Stimulated activated CD4-positive, alpha-beta T cell treated with anti-CD3 and anti-CD28 coated beads, TNF-alpha, amount 100 ng/mL, for 48 hours (primary cell): Measurements from ENCODE around the gene EVI5L.

ENCODE experiments used
- DNase-seq, 3 donors: peaks; one replicate each; pipeline ENCODE4 v3.0.0-alpha.2; 2020; ENCODE audit warnings: low read depth in 3 of 3

The EVI5L gene

GRCh38 chr19:7817801-7818200 lies 12.2 kb upstream of the EVI5L start:
- DNase-seq, result no peak

DNA sequence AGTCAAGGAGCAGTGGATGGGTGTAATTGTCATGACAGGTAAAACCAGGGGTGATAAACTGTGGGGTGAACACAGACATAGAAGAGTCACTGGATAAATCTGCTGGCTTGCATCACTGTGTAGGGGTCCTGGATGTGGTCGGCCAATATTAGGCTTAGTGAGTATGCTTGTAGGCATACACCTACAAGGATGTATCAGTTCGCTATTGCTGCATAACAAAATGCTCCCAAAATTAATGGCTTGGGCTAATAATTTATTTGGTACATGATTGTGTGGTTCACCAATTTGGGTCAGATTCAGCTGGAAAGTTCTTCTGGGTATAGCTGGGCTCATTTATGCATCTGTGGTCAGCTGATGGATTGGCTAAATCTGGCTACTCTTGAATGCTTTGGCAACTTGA lies 11.2 kb upstream of the EVI5L start:
- DNase-seq, result no peak

GRCh38 chr19:7819337-7819736 lies 10.7 kb upstream of the EVI5L start:
- DNase-seq, result no peak

- no peak for DNase-seq
These were observed 9.4 kb upstream of the EVI5L start for GRCh38 chr19:7820588-7820987.

GRCh38 chr19:7822910-7823515 lies 7.0 kb upstream of the EVI5L start:
- no peak for DNase-seq

GRCh38 chr19:7823686-7824301 lies 6.2 kb upstream of the EVI5L start:
- DNase-seq, result no peak

DNA sequence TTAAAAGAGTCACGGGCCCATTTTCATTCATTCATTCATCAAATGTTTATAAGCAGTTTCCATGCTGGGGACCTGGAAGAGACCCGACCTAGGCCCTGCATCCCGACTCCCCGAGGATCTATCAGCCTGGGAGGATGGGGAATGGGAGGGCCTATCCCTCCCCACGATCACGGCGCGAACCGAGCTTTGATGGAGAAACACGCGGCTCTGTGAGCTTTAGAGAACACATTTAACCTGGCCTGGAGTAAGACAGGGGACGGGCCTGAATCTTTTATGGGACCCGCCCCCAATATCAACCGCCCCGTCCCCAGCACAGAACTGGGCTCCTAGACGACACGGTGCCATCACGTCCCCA lies 875 bp upstream of the EVI5L start:
- no peak for DNase-seq

- no peak for DNase-seq
These were observed 304 bp downstream of the EVI5L start for GRCh38 chr19:7830272-7830771.

DNA sequence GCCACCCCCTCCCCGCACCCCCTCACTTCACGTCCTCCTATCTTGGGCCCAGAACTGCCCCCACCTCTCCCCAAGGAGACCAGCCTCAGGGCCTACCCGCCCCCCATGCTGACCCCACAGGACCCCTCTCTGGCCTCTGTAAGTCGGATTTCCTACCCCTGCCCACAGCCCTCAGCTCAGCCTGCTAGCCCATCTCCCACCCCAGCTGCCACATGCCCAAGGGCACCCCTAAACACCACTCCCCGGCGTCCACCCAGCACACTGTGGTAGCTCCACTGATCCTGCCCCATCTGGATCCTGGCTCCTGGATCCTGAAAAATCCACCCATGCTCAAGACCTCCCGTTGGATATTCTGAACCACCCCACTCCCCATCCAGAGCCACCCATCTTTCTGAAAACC lies 805 bp downstream of the EVI5L start:
- DNase-seq, result no peak

GRCh38 chr19:7831452-7831851 lies 1.4 kb downstream of the EVI5L start:
- DNase-seq, result no peak

- no peak for DNase-seq
These were observed 2.0 kb downstream of the EVI5L start for GRCh38 chr19:7832009-7832408.

GRCh38 chr19:7832781-7833180 lies 2.8 kb downstream of the EVI5L start:
- DNase-seq, result no peak

DNA sequence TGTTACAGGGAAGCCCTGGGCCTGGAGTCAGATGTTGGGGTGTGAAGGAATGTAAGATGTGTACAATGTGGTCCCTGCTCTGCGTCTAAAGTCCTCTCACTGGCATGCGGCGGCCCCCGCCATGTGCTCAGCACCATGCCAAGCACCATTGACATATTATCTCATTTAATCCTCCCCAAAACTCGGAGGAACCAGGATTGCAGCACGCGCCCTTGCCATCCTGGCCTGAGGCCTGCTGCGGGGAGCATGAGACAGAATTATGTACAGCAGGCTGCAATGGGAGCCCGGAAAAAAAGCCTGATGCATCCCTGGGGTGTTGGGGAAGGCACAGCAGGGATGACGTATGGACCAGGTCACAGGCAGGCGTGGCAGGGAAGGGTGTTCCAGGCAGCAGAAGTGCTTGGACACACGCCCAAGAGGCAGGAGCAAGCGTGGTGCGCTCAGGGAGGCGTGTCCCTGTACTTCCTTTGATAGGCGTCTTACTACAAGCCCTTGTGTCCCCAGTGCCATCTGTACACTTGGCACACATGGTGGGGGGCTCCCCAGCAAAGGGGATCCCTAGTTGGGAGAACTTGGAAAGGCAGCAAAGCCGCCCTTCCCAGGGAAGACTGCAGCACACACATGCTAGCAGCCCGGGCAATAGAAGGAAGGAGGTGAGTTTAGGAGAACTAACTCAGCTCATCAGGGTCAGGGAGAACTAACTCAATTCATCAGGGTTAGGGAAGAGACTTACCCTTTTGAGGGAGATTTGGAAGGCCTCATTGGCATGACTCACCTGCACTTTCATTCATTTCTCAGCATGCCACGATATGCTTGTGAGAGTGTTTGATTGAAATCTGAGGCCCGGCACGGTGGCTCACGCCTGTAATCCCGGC lies 3.4 kb downstream of the EVI5L start:
- no peak for DNase-seq

GRCh38 chr19:7839476-7839875 lies 9.5 kb downstream of the EVI5L start:
- DNase-seq, result no peak

- DNase-seq, result no peak
These were observed 10.6 kb downstream of the EVI5L start for GRCh38 chr19:7840629-7841028.

DNA sequence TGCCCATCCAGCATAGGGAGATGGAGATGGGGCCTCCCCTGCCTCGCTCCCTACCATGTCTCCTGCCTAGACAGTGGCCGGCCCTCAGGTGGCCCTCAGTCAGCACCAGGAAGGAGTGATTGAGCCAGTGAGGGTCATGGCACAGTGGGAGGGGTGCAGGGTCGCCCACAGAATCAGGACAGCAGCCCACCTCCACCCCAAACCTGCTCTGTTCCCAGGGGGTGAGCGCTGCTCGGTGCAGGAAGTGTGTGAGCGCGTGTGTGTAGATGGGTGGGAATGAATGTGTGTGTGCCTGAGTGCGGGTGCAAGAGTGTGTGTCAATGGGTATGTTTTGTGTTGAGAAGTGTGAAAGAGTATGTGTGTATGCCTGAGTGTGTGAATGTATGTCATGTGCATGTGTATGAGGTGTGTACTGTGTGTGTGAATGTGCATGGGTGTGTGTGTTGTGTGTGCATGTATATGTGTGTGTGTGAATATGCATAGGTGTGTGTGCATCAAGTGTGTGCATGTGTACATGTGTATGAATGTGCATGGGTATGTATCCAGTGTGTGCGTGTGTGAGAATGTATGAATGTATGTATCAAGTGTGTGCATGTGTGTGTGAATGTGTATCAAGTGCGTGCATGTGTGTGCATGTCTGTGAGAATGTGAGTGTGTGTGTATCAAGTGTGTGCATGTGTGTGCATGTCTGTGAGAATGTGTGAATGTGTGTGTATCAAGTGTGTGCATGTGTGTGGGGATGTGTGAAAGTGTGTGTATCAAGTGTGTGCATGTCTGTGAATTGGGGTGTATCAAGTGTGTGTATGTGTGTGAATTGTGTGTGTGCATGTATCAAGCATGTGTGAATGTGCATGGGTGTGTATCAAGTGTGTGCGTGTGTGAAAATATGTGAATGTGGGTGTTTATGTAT lies 12.0 kb downstream of the EVI5L start:
- no peak for DNase-seq

- no peak for DNase-seq
These were observed 12.8 kb downstream of the EVI5L start for GRCh38 chr19:7842661-7843294.

DNA sequence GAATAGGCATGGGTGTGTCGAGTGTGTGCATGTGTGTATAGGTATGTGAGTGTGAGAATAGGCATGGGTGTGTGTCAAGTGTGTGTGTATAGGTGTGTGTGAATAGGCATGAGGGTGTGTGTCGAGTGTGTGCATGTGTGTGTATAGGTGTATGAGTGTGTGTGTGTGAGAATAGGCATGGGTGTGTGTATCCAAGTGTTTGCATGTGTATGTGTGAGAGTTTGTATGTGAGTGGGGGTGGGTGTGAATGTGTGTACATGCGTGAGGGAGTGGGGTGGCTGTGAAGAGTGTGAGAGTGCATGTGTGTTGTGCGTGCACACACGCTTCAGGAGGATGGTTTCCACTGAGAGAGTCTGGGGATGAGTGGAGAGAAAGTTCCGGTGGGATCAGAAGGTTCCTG lies 13.5 kb downstream of the EVI5L start:
- DNase-seq, result no peak

DNA sequence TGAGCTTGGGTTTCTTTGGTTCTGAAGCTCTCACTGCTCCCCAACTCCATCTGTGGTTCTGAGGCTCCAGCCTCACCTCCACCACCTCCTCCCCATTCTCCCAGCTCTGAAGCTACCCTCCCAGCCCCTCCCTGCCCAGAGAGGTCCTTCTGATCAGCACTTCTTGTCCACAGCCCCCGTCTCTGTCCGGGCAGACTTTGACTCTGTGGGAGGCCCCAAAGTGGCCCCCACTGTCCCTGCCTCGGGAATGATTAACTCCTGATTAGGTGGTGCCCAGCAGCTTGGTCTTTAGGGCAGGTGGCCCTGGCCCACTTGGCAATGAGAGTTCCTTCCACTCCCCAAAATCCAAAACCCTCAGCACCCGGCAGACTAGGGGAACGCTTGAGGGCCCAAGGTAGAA lies 14.4 kb downstream of the EVI5L start:
- DNase-seq, result no peak

- DNase-seq, result no peak
These were observed 14.9 kb downstream of the EVI5L start for GRCh38 chr19:7844951-7845350.

DNA sequence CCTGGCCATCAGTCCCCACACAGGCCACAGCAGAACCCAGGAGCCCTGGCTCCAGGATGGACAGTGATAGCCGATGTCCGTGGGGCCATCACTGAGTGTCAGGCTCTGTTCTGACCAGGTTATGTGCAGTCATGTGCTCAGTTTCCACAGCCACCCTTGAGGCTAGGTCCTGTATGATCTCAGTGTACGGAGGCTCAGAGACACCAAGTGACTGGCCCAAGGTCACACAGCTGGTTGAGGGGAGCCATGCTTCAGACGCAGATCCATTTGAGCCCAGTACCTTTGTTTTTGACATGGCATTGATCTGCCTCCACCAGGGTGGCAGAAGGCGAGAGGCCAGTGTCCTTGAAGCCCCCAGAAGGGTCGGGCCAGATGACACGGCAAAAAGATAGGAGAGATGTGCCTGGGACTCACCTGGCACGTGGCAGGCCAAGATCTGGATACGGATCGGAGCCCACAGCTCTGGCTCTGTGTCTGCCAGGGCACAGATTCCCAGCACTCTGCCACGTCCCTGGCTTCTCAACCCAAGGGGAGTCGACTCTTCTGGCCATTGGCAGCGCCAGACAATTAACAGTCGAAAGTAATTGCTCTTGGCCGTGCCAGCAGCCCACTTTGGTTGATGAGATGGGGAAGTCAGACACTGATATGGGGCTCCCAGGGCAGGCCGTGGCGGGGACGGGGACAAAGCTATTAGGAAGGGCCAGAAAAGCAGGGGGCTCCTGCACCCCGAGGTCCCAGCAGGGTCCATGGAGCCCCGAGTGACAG lies 15.6 kb downstream of the EVI5L start:
- no peak for DNase-seq
